ENCODE data around the gene ARID3A. TPM values are rescaled to one million over a fixed set of nuclear protein-coding genes. Genes with fewer than 3 reads are reported as not detected.
A peak's percentile ranks its signal among the peaks of the same experiment; 100 is the strongest.

The ARID3A gene
- total and polyA plus RNA-seq, 2 of the 13 experiments (the other 11 are each of a cell fraction or from before 2014, with no cell fraction given), result 71.3 to 77.9 TPM

GRCh38 chr19:934865-935479 lies 9.1 kb downstream of the ARID3A start (continued):
- peak; percentile 71; the same call in 1 of the 2 replicates for TF ChIP-seq ZNF318 (CRISPR knock-in tag; IDR thresholded peaks at IDR 0.05)
- peak; percentile 55; the same call in 1 of the 2 replicates for TF ChIP-seq NR2F6 (IDR thresholded peaks at IDR 0.05)
- peak; percentile 90 for TF ChIP-seq NR2F6 (CRISPR knock-in tag; IDR thresholded peaks at IDR 0.05)
- TF ChIP-seq, protein P1, sequence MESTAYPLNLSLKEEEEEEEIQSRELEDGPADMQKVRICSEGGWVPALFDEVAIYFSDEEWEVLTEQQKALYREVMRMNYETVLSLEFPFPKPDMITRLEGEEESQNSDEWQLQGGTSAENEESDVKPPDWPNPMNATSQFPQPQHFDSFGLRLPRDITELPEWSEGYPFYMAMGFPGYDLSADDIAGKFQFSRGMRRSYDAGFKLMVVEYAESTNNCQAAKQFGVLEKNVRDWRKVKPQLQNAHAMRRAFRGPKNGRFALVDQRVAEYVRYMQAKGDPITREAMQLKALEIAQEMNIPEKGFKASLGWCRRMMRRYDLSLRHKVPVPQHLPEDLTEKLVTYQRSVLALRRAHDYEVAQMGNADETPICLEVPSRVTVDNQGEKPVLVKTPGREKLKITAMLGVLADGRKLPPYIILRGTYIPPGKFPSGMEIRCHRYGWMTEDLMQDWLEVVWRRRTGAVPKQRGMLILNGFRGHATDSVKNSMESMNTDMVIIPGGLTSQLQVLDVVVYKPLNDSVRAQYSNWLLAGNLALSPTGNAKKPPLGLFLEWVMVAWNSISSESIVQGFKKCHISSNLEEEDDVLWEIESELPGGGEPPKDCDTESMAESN (CRISPR knock-in tag; conservative IDR thresholded peaks at IDR 0.05), result peak; percentile 90
- peak; percentile 92 for TF ChIP-seq SIN3A (IDR thresholded peaks at IDR 0.05; ENCODE audit: borderline replicate concordance, low read depth, low read length)
- no peak for TF ChIP-seq SCMH1 (CRISPR knock-in tag; IDR thresholded peaks at IDR 0.05; ENCODE audit: borderline replicate concordance)
- TF ChIP-seq GATA4 (IDR thresholded peaks at IDR 0.05; ENCODE audit: borderline replicate concordance, low read depth), result no peak; the same call in 1 of the 2 replicates
- no peak; the same call in 1 of the 2 replicates for TF ChIP-seq SAFB2 (CRISPR knock-in tag; IDR thresholded peaks at IDR 0.05; ENCODE audit: borderline replicate concordance, low read depth)
- TF ChIP-seq ZNF512 (CRISPR knock-in tag; IDR thresholded peaks at IDR 0.05), result no peak
- TF ChIP-seq MEIS2 (CRISPR knock-in tag; IDR thresholded peaks at IDR 0.05), result peak; percentile 94
- no peak for TF ChIP-seq CHD4 (IDR thresholded peaks at IDR 0.05; ENCODE audit: borderline replicate concordance, low read length)
- peak; percentile 93 for TF ChIP-seq HNRNPK (IDR thresholded peaks at IDR 0.05; ENCODE audit: low read depth, low read length, poor library complexity, severe bottlenecking)
- TF ChIP-seq, protein P2, sequence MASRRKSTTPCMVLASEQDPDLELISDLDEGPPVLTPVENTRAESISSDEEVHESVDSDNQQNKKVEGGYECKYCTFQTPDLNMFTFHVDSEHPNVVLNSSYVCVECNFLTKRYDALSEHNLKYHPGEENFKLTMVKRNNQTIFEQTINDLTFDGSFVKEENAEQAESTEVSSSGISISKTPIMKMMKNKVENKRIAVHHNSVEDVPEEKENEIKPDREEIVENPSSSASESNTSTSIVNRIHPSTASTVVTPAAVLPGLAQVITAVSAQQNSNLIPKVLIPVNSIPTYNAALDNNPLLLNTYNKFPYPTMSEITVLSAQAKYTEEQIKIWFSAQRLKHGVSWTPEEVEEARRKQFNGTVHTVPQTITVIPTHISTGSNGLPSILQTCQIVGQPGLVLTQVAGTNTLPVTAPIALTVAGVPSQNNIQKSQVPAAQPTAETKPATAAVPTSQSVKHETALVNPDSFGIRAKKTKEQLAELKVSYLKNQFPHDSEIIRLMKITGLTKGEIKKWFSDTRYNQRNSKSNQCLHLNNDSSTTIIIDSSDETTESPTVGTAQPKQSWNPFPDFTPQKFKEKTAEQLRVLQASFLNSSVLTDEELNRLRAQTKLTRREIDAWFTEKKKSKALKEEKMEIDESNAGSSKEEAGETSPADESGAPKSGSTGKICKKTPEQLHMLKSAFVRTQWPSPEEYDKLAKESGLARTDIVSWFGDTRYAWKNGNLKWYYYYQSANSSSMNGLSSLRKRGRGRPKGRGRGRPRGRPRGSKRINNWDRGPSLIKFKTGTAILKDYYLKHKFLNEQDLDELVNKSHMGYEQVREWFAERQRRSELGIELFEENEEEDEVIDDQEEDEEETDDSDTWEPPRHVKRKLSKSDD (CRISPR knock-in tag; IDR thresholded peaks at IDR 0.05; ENCODE audit: low read depth), result peak; percentile 79; the same call in 1 of the 2 replicates

Data from HepG2 (cell line).